Measurements from ENCODE around the gene TERF2IP.

Gene TERF2IP

GRCh38 chr16:75617121-75617520, 30.5 kb upstream of the TERF2IP start:
- FAIRE-seq (no peak), DNase-seq (ENCODE audit: insufficient read length, low spot score) (no peak)
- TF ChIP-seq SPI1 (IDR thresholded peaks at IDR 0.05; ENCODE audit: low read depth, low read length) (no peak), POLR2A (IDR thresholded peaks at IDR 0.05; ENCODE audit: low read depth, low read length) (no peak), POLR2AphosphoS5 (IDR thresholded peaks at IDR 0.05; ENCODE audit: low read depth, low read length) (no peak), POU2F2 (IDR thresholded peaks at IDR 0.05; ENCODE audit: low read depth, low read length) (no peak), PAX5 (IDR thresholded peaks at IDR 0.05; ENCODE audit: insufficient read depth, low read length, severe bottlenecking) (no peak), TAF1 (IDR thresholded peaks at IDR 0.05; ENCODE audit: low read depth, low read length) (no peak)

GRCh38 chr16:75618780-75619179, 28.8 kb upstream of the TERF2IP start:
- FAIRE-seq (no peak), DNase-seq (ENCODE audit: insufficient read length, low spot score) (no peak)
- TF ChIP-seq POLR2AphosphoS5 (IDR thresholded peaks at IDR 0.05; ENCODE audit: low read depth, low read length) (no peak), POU2F2 (IDR thresholded peaks at IDR 0.05; ENCODE audit: low read depth, low read length) (no peak), TAF1 (IDR thresholded peaks at IDR 0.05; ENCODE audit: low read depth, low read length) (no peak), SPI1 (IDR thresholded peaks at IDR 0.05; ENCODE audit: low read depth, low read length) (no peak), PAX5 (IDR thresholded peaks at IDR 0.05; ENCODE audit: insufficient read depth, low read length, severe bottlenecking) (no peak), POLR2A (IDR thresholded peaks at IDR 0.05; ENCODE audit: low read depth, low read length) (no peak)

- DNase-seq (ENCODE audit: insufficient read length, low spot score) (no peak), FAIRE-seq (no peak)
- TF ChIP-seq POU2F2 (IDR thresholded peaks at IDR 0.05; ENCODE audit: low read depth, low read length) (no peak), SPI1 (IDR thresholded peaks at IDR 0.05; ENCODE audit: low read depth, low read length) (no peak), POLR2AphosphoS5 (IDR thresholded peaks at IDR 0.05; ENCODE audit: low read depth, low read length) (no peak), POLR2A (IDR thresholded peaks at IDR 0.05; ENCODE audit: low read depth, low read length) (no peak), TAF1 (IDR thresholded peaks at IDR 0.05; ENCODE audit: low read depth, low read length) (no peak), PAX5 (IDR thresholded peaks at IDR 0.05; ENCODE audit: insufficient read depth, low read length, severe bottlenecking) (no peak)
Measured at GRCh38 chr16:75620326-75621169, 27.0 kb upstream of the TERF2IP start.

DNA sequence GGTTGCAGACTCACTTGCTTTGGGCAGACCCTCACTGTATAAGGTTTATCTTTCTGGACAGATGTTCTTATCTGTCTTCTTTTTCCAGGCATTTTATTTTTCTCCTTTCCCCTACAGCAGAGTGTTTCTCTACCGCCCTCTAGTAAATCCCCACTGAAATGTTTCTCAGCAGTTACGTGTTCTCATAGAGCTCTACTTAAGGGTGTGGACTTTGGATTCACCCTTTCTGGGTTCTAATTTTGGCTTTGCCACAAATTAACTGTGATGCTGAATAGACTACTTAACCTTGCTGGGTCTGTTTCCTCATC, 26.4 kb upstream of the TERF2IP start:
- TF ChIP-seq POLR2AphosphoS5 (IDR thresholded peaks at IDR 0.05; ENCODE audit: low read depth, low read length) (no peak), TAF1 (IDR thresholded peaks at IDR 0.05; ENCODE audit: low read depth, low read length) (no peak), POLR2A (IDR thresholded peaks at IDR 0.05; ENCODE audit: low read depth, low read length) (no peak), PAX5 (IDR thresholded peaks at IDR 0.05; ENCODE audit: insufficient read depth, low read length, severe bottlenecking) (no peak), SPI1 (IDR thresholded peaks at IDR 0.05; ENCODE audit: low read depth, low read length) (no peak), POU2F2 (IDR thresholded peaks at IDR 0.05; ENCODE audit: low read depth, low read length) (no peak)
- no peak for FAIRE-seq
- no peak for DNase-seq (ENCODE audit: insufficient read length, low spot score)

DNA sequence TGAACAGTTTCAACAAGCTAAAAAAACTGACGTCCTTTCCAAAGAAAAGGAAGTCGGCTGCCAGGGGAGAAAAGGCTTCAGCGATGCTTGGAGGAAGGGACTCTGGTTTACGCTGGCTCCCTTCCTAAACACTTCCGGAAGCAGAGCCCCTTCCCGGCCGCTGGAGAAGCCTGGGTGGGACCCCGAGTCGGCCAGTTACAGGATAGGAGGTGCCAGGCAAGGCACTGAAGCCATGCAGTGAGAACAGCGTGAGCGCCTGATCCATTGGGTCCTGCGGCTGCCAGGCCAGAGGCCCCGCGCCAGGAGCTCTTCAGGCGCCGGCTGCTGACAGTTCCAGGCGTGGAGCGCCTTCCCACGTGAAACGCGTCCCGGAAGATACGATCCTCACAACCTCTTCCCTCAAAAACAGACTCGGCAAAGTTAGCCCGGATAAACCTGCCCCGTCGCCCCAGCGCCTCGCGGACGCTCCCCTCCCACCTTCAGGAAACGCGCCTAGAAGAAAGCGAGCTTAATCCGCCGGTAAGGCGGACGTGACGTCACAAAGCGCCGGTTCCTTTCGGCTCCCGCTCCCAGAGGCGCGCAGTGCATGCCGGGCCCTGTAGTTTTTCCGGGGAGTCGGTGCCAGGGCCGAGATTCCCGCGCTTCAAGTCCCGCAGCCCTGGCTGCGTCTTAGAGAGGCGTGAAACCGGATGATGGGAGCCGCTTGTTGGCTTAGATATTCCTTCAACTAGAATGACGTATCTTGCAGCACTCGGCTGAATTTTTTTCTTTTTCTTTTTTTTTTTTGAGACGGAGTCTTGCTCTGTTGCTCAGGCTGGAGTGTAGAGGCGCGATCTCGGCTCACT, 24.6 kb upstream of the TERF2IP start, which contains the start of gene ADAT1:
Gene ADAT1 (minus strand): TSS at position 521 of the 845 bp plus-strand sequence. CDS start 2,482 bp downstream, outside the sequence.
- DNase-seq (ENCODE audit: insufficient read length, low spot score) (peak; percentile 87), FAIRE-seq (peak; percentile 90)
- peak; percentile 20; the same call in 1 of the 2 replicates for TF ChIP-seq SPI1 (IDR thresholded peaks at IDR 0.05; ENCODE audit: low read depth, low read length)
- peak; percentile 79 for TF ChIP-seq POU2F2 (IDR thresholded peaks at IDR 0.05; ENCODE audit: low read depth, low read length)
- peak; percentile 89 for TF ChIP-seq POLR2AphosphoS5 (IDR thresholded peaks at IDR 0.05; ENCODE audit: low read depth, low read length)
- peak; percentile 68 for TF ChIP-seq TAF1 (IDR thresholded peaks at IDR 0.05; ENCODE audit: low read depth, low read length)
- TF ChIP-seq POLR2A (IDR thresholded peaks at IDR 0.05; ENCODE audit: low read depth, low read length) = peak; percentile 94
- no peak for TF ChIP-seq PAX5 (IDR thresholded peaks at IDR 0.05; ENCODE audit: insufficient read depth, low read length, severe bottlenecking)

GRCh38 chr16:75624921-75625334, 22.6 kb upstream of the TERF2IP start:
- no peak for DNase-seq (ENCODE audit: insufficient read length, low spot score)
- no peak for TF ChIP-seq POU2F2 (IDR thresholded peaks at IDR 0.05; ENCODE audit: low read depth, low read length)
- TF ChIP-seq TAF1 (IDR thresholded peaks at IDR 0.05; ENCODE audit: low read depth, low read length) = no peak
- TF ChIP-seq POLR2AphosphoS5 (IDR thresholded peaks at IDR 0.05; ENCODE audit: low read depth, low read length) = no peak
- TF ChIP-seq SPI1 (IDR thresholded peaks at IDR 0.05; ENCODE audit: low read depth, low read length) = no peak
- no peak for TF ChIP-seq POLR2A (IDR thresholded peaks at IDR 0.05; ENCODE audit: low read depth, low read length)
- no peak for TF ChIP-seq PAX5 (IDR thresholded peaks at IDR 0.05; ENCODE audit: insufficient read depth, low read length, severe bottlenecking)

DNA sequence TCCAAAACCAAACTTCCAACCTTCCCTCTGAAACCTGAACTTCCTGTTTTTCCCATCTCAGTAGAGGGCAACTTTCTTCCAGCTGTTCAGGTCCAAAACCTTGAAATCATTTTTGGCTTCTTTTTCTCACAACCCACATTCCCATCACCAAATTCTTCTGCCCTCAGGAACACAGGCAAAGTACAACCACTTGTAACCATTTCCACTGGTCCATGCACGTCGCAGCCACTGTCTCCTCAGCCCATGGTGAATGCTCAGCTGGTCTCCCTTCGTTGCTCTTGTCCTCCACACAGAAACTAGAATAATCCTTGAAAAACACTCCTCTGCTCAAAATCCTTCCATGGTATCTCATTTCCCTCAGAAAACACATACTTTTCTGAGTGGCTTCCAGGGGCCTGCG, 20.8 kb upstream of the TERF2IP start:
- TF ChIP-seq SPI1 (IDR thresholded peaks at IDR 0.05; ENCODE audit: low read depth, low read length) = no peak
- 0 out of 2 replicates have a peak, but pooled peaks have one; percentile 9 for TF ChIP-seq POLR2AphosphoS5 (IDR thresholded peaks at IDR 0.05; ENCODE audit: low read depth, low read length)
- DNase-seq (ENCODE audit: insufficient read length, low spot score) (no peak), FAIRE-seq (no peak)

More at GRCh38 chr16:75624921-75625334, 22.6 kb upstream of the TERF2IP start:
- FAIRE-seq = no peak

DNA sequence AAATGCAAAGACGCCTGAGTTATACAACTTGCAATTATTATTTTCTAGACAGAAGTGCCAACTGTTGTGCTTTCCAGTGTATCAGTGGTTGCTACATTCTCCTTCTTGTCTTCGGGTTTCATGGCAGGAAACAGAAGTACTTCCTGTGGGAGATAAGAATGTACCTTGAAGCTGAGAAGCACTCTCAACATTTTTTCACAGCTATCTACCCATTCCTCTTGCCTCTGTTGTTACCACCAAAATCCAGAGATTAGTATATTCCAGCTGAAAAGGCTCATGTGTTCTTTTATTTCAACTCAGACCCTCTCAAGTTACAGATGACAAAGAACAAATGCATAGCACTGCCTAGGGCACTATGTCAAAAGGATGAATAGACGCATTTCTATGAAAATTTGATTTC, 19.7 kb upstream of the TERF2IP start:
- TF ChIP-seq POLR2A (IDR thresholded peaks at IDR 0.05; ENCODE audit: low read depth, low read length) (no peak), TAF1 (IDR thresholded peaks at IDR 0.05; ENCODE audit: low read depth, low read length) (no peak), SPI1 (IDR thresholded peaks at IDR 0.05; ENCODE audit: low read depth, low read length) (no peak), POU2F2 (IDR thresholded peaks at IDR 0.05; ENCODE audit: low read depth, low read length) (no peak)
- DNase-seq (ENCODE audit: insufficient read length, low spot score) (no peak), FAIRE-seq (no peak)

DNA sequence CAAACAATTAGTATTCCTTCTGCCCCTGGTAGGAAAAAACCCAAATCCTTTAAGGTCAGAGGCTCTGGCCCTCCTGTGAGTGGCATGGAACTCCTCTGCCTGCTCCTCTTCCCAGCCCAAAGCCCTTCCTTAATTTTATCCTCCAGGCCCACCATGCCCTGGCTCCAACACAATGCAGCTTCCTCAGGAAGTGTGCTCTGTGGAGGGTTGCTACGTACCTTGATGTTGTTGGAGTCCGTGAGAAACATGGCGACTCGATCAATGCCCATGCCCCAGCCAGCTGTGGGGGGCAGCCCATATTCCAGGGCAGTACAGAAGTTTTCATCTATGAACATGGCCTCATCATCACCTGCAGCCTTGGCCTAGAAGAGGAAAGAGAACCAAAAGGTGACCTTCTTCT, 19.2 kb upstream of the TERF2IP start:
- FAIRE-seq = no peak
- DNase-seq (ENCODE audit: insufficient read length, low spot score) = no peak

More for the DNA sequence above, 19.2 kb upstream of the TERF2IP start:
- TF ChIP-seq SPI1 (IDR thresholded peaks at IDR 0.05; ENCODE audit: low read depth, low read length) (no peak), POU2F2 (IDR thresholded peaks at IDR 0.05; ENCODE audit: low read depth, low read length) (no peak), PAX5 (IDR thresholded peaks at IDR 0.05; ENCODE audit: insufficient read depth, low read length, severe bottlenecking) (no peak), POLR2A (IDR thresholded peaks at IDR 0.05; ENCODE audit: low read depth, low read length) (no peak), TAF1 (IDR thresholded peaks at IDR 0.05; ENCODE audit: low read depth, low read length) (no peak), POLR2AphosphoS5 (IDR thresholded peaks at IDR 0.05; ENCODE audit: low read depth, low read length) (no peak; the same call in 1 of the 2 replicates)

Data from GM12891 (cell line).